ENCODE results near the gene MMP14.

Gene MMP14

GRCh38 chr14:22875748-22876319 lies 39.4 kb downstream of the MMP14 start:
- TF ChIP-seq FOXP2 (optimal IDR thresholded peaks at IDR 0.05; ENCODE audit: borderline replicate concordance, extremely low read depth, extremely low read length, insufficient read depth): no peak
- TF ChIP-seq REST (IDR thresholded peaks at IDR 0.05; ENCODE audit: insufficient read depth in 1 of 2, low read depth in 2 of 2, low read length in 2 of 2): no peak
- TF ChIP-seq POLR2AphosphoS5 (IDR thresholded peaks at IDR 0.05; ENCODE audit: low read depth, low read length): no peak
- TF ChIP-seq SIN3A (IDR thresholded peaks at IDR 0.05; ENCODE audit: borderline replicate concordance, insufficient read depth, low read length): no peak
- TF ChIP-seq TAF1 (IDR thresholded peaks at IDR 0.05; ENCODE audit: borderline replicate concordance, insufficient read depth, low read length): no peak

GRCh38 chr14:22877000-22877501 lies 40.7 kb downstream of the MMP14 start:
- TF ChIP-seq FOXP2 (optimal IDR thresholded peaks at IDR 0.05; ENCODE audit: borderline replicate concordance, extremely low read depth, extremely low read length, insufficient read depth) (no peak), REST (IDR thresholded peaks at IDR 0.05; ENCODE audit: insufficient read depth in 1 of 2, low read depth in 2 of 2, low read length in 2 of 2) (no peak), POLR2AphosphoS5 (IDR thresholded peaks at IDR 0.05; ENCODE audit: low read depth, low read length) (no peak), SIN3A (IDR thresholded peaks at IDR 0.05; ENCODE audit: borderline replicate concordance, insufficient read depth, low read length) (no peak), TAF1 (IDR thresholded peaks at IDR 0.05; ENCODE audit: borderline replicate concordance, insufficient read depth, low read length) (no peak)

GRCh38 chr14:22878271-22879246 lies 42.2 kb downstream of the MMP14 start:
- TF ChIP-seq POLR2AphosphoS5 (IDR thresholded peaks at IDR 0.05; ENCODE audit: low read depth, low read length): no peak
- TF ChIP-seq SIN3A (IDR thresholded peaks at IDR 0.05; ENCODE audit: borderline replicate concordance, insufficient read depth, low read length): no peak
- no peak for TF ChIP-seq REST (IDR thresholded peaks at IDR 0.05; ENCODE audit: insufficient read depth in 1 of 2, low read depth in 2 of 2, low read length in 2 of 2)
- no peak for TF ChIP-seq TAF1 (IDR thresholded peaks at IDR 0.05; ENCODE audit: borderline replicate concordance, insufficient read depth, low read length)
- TF ChIP-seq FOXP2 (optimal IDR thresholded peaks at IDR 0.05; ENCODE audit: borderline replicate concordance, extremely low read depth, extremely low read length, insufficient read depth): no peak

GRCh38 chr14:22882064-22882463 lies 45.7 kb downstream of the MMP14 start:
- TF ChIP-seq REST (IDR thresholded peaks at IDR 0.05; ENCODE audit: insufficient read depth in 1 of 2, low read depth in 2 of 2, low read length in 2 of 2): no peak

Data from PFSK-1 (cell line).